ENCODE results near the gene WDR33.

WDR33 gene

GRCh38 chr2:127673291-127674069, 137.5 kb downstream of the WDR33 start:
- peak overlapping the region; percentile 88 to 95 for H3K4me3 ChIP-seq (ENCODE audit: low read depth in 1 of 2, low read length in 2 of 2)
- H3K27ac ChIP-seq (ENCODE audit: low read depth, low read length): peak overlapping the region; percentile 94
- H3K9me3 ChIP-seq (ENCODE audit: low read length): no peaks in the 10 kb centered on the region
- H3K9ac ChIP-seq (ENCODE audit: low read length): peak overlapping the region; percentile 100
- peaks cover 24% of the 10 kb centered on the region for H3K36me3 ChIP-seq (ENCODE audit: insufficient read depth, low read length)
- H3K4me1 ChIP-seq (ENCODE audit: insufficient read depth, low read length): peaks cover 49% of the 10 kb centered on the region
- H3K27me3 ChIP-seq (ENCODE audit: control insufficient read depth in 1 of 2, insufficient read depth in 2 of 2, low read length in 2 of 2): no peaks in the 10 kb centered on the region

- H3K9me3 ChIP-seq (ENCODE audit: low read length): no peaks in the 10 kb centered on the region
- peak overlapping the region; percentile 100 for H3K9ac ChIP-seq (ENCODE audit: low read length)
- no peaks in the 10 kb centered on the region for H3K27me3 ChIP-seq (ENCODE audit: control insufficient read depth in 1 of 2, insufficient read depth in 2 of 2, low read length in 2 of 2)
- H3K36me3 ChIP-seq (ENCODE audit: insufficient read depth, low read length): peaks cover 24% of the 10 kb centered on the region
- H3K4me3 ChIP-seq (ENCODE audit: low read depth in 1 of 2, low read length in 2 of 2): peak overlapping the region; percentile 88 to 95
- peak overlapping the region; percentile 94 for H3K27ac ChIP-seq (ENCODE audit: low read depth, low read length)
- H3K4me1 ChIP-seq (ENCODE audit: insufficient read depth, low read length): peaks cover 49% of the 10 kb centered on the region
These were observed 138.4 kb downstream of the WDR33 start for GRCh38 chr2:127672341-127673224.

- Histone ChIP-seq H3K36me3 (ENCODE audit: insufficient read depth, low read length) (peaks cover 24% of the 10 kb centered on the region), H3K27ac (ENCODE audit: low read depth, low read length) (peak overlapping the region; percentile 94), H3K4me1 (ENCODE audit: insufficient read depth, low read length) (peaks cover 47% of the 10 kb centered on the region), H3K4me3 (ENCODE audit: low read depth in 1 of 2, low read length in 2 of 2) (peak overlapping the region; percentile 88 to 95), H3K9ac (ENCODE audit: low read length) (peak overlapping the region; percentile 100), H3K27me3 (ENCODE audit: control insufficient read depth in 1 of 2, insufficient read depth in 2 of 2, low read length in 2 of 2) (no peaks in the 10 kb centered on the region), H3K9me3 (ENCODE audit: low read length) (no peaks in the 10 kb centered on the region)
These were observed 139.2 kb downstream of the WDR33 start for GRCh38 chr2:127671557-127672302.

GRCh38 chr2:127670957-127671290, 140.0 kb downstream of the WDR33 start:
- Histone ChIP-seq H3K27me3 (ENCODE audit: control insufficient read depth in 1 of 2, insufficient read depth in 2 of 2, low read length in 2 of 2) (no peaks in the 10 kb centered on the region), H3K4me3 (ENCODE audit: low read depth in 1 of 2, low read length in 2 of 2) (peak overlapping the region; percentile 34 to 95), H3K27ac (ENCODE audit: low read depth, low read length) (peak overlapping the region; percentile 94), H3K4me1 (ENCODE audit: insufficient read depth, low read length) (peaks cover 47% of the 10 kb centered on the region), H3K36me3 (ENCODE audit: insufficient read depth, low read length) (peaks cover 24% of the 10 kb centered on the region), H3K9me3 (ENCODE audit: low read length) (no peaks in the 10 kb centered on the region), H3K9ac (ENCODE audit: low read length) (no peak overlapping the region)

- Histone ChIP-seq H3K27me3 (ENCODE audit: control insufficient read depth in 1 of 2, insufficient read depth in 2 of 2, low read length in 2 of 2) (no peaks in the 10 kb centered on the region), H3K4me1 (ENCODE audit: insufficient read depth, low read length) (peaks cover 50% of the 10 kb centered on the region), H3K36me3 (ENCODE audit: insufficient read depth, low read length) (peaks cover 24% of the 10 kb centered on the region), H3K9me3 (ENCODE audit: low read length) (no peaks in the 10 kb centered on the region), H3K27ac (ENCODE audit: low read depth, low read length) (peak overlapping the region; percentile 94), H3K9ac (ENCODE audit: low read length) (no peak overlapping the region), H3K4me3 (ENCODE audit: low read depth in 1 of 2, low read length in 2 of 2) (peak overlapping the region in 1 of 2 donors; percentile 95)
These were observed 140.7 kb downstream of the WDR33 start for GRCh38 chr2:127670055-127670956.

GRCh38 chr2:127669056-127669455, 141.9 kb downstream of the WDR33 start:
- Histone ChIP-seq H3K36me3 (ENCODE audit: insufficient read depth, low read length) (peaks cover 24% of the 10 kb centered on the region), H3K9me3 (ENCODE audit: low read length) (no peaks in the 10 kb centered on the region), H3K27ac (ENCODE audit: low read depth, low read length) (peak overlapping the region; percentile 42), H3K9ac (ENCODE audit: low read length) (no peak overlapping the region), H3K4me3 (ENCODE audit: low read depth in 1 of 2, low read length in 2 of 2) (no peak overlapping the region), H3K27me3 (ENCODE audit: control insufficient read depth in 1 of 2, insufficient read depth in 2 of 2, low read length in 2 of 2) (no peaks in the 10 kb centered on the region), H3K4me1 (ENCODE audit: insufficient read depth, low read length) (peaks cover 52% of the 10 kb centered on the region)

GRCh38 chr2:127665267-127665893, 145.6 kb downstream of the WDR33 start:
- Histone ChIP-seq H3K9me3 (ENCODE audit: low read length) (no peaks in the 10 kb centered on the region), H3K4me1 (ENCODE audit: insufficient read depth, low read length) (peaks cover 68% of the 10 kb centered on the region), H3K4me3 (ENCODE audit: low read depth in 1 of 2, low read length in 2 of 2) (peak overlapping the region in 1 of 2 donors; percentile 58), H3K27me3 (ENCODE audit: control insufficient read depth in 1 of 2, insufficient read depth in 2 of 2, low read length in 2 of 2) (no peaks in the 10 kb centered on the region), H3K36me3 (ENCODE audit: insufficient read depth, low read length) (peaks cover 10% of the 10 kb centered on the region), H3K9ac (ENCODE audit: low read length) (peak overlapping the region; percentile 51), H3K27ac (ENCODE audit: low read depth, low read length) (peak overlapping the region; percentile 92)

GRCh38 chr2:127664895-127665225, 146.1 kb downstream of the WDR33 start:
- no peaks in the 10 kb centered on the region for H3K27me3 ChIP-seq (ENCODE audit: control insufficient read depth in 1 of 2, insufficient read depth in 2 of 2, low read length in 2 of 2)
- peak overlapping the region; percentile 92 for H3K27ac ChIP-seq (ENCODE audit: low read depth, low read length)
- H3K36me3 ChIP-seq (ENCODE audit: insufficient read depth, low read length): peaks cover 13% of the 10 kb centered on the region
- no peaks in the 10 kb centered on the region for H3K9me3 ChIP-seq (ENCODE audit: low read length)
- peaks cover 70% of the 10 kb centered on the region for H3K4me1 ChIP-seq (ENCODE audit: insufficient read depth, low read length)
- peak overlapping the region; percentile 51 for H3K9ac ChIP-seq (ENCODE audit: low read length)
- peak overlapping the region in 1 of 2 donors; percentile 58 for H3K4me3 ChIP-seq (ENCODE audit: low read depth in 1 of 2, low read length in 2 of 2)

- peak overlapping the region; percentile 92 for H3K27ac ChIP-seq (ENCODE audit: low read depth, low read length)
- H3K4me1 ChIP-seq (ENCODE audit: insufficient read depth, low read length): peaks cover 76% of the 10 kb centered on the region
- H3K27me3 ChIP-seq (ENCODE audit: control insufficient read depth in 1 of 2, insufficient read depth in 2 of 2, low read length in 2 of 2): no peaks in the 10 kb centered on the region
- H3K4me3 ChIP-seq (ENCODE audit: low read depth in 1 of 2, low read length in 2 of 2): peak overlapping the region; percentile 44 to 58
- H3K36me3 ChIP-seq (ENCODE audit: insufficient read depth, low read length): peaks cover 16% of the 10 kb centered on the region
- H3K9ac ChIP-seq (ENCODE audit: low read length): peak overlapping the region; percentile 74
- H3K9me3 ChIP-seq (ENCODE audit: low read length): no peaks in the 10 kb centered on the region
These were observed 146.7 kb downstream of the WDR33 start for GRCh38 chr2:127664065-127664894.
